Transverse colon (tissue), 4 donors: ENCODE results near the gene BBS12. TPM values are rescaled to one million over a fixed set of nuclear protein-coding genes. Genes with fewer than 3 reads are reported as not detected.

ENCODE experiments used
- DNase-seq: peaks from one replicate; pipeline ENCODE4 v3.0.0-alpha.2; 2019
- H3K27ac ChIP-seq, 4 donors: fragments of 200-600 bp; sonication (generic); 2 replicates each; pipeline ENCODE4 v1.5.1; 2016 to 2018; ENCODE audit warnings: inconsistent platforms in 4 of 4
- H3K27me3 ChIP-seq: fragments of 200-600 bp; sonication (generic); 2 replicates; pipeline ENCODE4 v1.5.1; 2017; ENCODE audit warnings: inconsistent platforms
- H3K36me3 ChIP-seq, 4 donors: fragments of 200-600 bp; sonication (generic); 2 replicates each; pipeline ENCODE4 v1.5.1; 2017 to 2019; ENCODE audit warnings: inconsistent platforms in 4 of 4
- H3K4me1 ChIP-seq, 4 donors: fragments of 200-600 bp; sonication (generic); 2 replicates each; pipeline ENCODE4 v1.5.1; 2017 to 2020; ENCODE audit warnings: inconsistent platforms in 4 of 4
- H3K4me3 ChIP-seq, 4 donors: fragments of 200-600 bp; sonication (generic); 1 replicate in 1 of 4; 2 replicates in 3 of 4; pipeline versions ENCODE4 v1.5.1 to v1.6.1; 2017 to 2019; ENCODE audit warnings: inconsistent platforms in 4 of 4
- H3K9me3 ChIP-seq, 2 donors: fragments of 200-600 bp; sonication (generic); 2 replicates each; pipeline ENCODE4 v1.5.1; 2017 to 2019; ENCODE audit warnings: inconsistent platforms in 2 of 2
- EP300 ChIP-seq: sonication (generic); formaldehyde crosslinking; IDR thresholded peaks from one replicate; pipeline ENCODE4 v1.6.1; 2017; ENCODE audit warnings: antibody characterized with exemption, low read depth
- POLR2A ChIP-seq: fragments of 450-650 bp; IDR thresholded peaks from one replicate; pipeline ENCODE4 v1.6.1; 2016; ENCODE audit warnings: antibody characterized with exemption, mild to moderate bottlenecking, moderate library complexity
- POLR2AphosphoS5 ChIP-seq, 3 donors: sonication (generic); formaldehyde crosslinking; IDR thresholded peaks; one replicate each; pipeline ENCODE4 v1.6.1; 2016; ENCODE audit warnings: antibody characterized with exemption in 3 of 3
- WGBS, 2 donors: methylation state at CpG; one replicate each; pipeline ENCODE4 v1.1.5; 2018; ENCODE audit warnings: low coverage in 1 of 2; 5-methylcytosine and 5-hydroxymethylcytosine counted together
- in situ Hi-C, 4 donors: fragments of 200-750 bp; cut with MboI; loops; one replicate each; pipeline versions ENCODE4 v1.15.0 to v1.15.1; 2017; ENCODE audit warnings: low sequenced_read_pairs in 3 of 4, low pct_ligation_motif_present in 1 of 4, low pct_unique_long_range_greater_than_20kb in 1 of 4
- intact Hi-C: fragments of 100-400 bp; cut with DNase I; formaldehyde crosslinking; loops from one replicate; pipeline ENCODE4 v1.15.1; 2023; ENCODE audit warnings: low total_unique reads
- total RNA-seq, 4 donors: library from RNA; depleted of rRNA; stranded (reverse); fragments of >200 nt; gene quantifications; one replicate each; pipeline ENCODE4 v1.1.0, GENCODE V29; 2016
- TF ChIP-seq, protein P1 (sequence below), 5 experiments: fragments of 200-600 bp in 3 of 5; fragments of 450-650 bp in 2 of 5; sonication (generic) in 3 of 5; IDR thresholded peaks; 1 replicate in 2 of 5; 2 replicates in 3 of 5; pipeline ENCODE4 v1.5.1; 2016 to 2017; ENCODE audit warnings: antibody characterized with exemption in 5 of 5, inconsistent platforms in 3 of 5, mild to moderate bottlenecking in 2 of 5, moderate library complexity in 1 of 5

BBS12 gene
- total RNA-seq, 4 donors from 2014 or later: 0.60 to 6.0 (median 3.3) TPM

- TF ChIP-seq POLR2AphosphoS5 (IDR thresholded peaks at IDR 0.05) (no peak), POLR2A (no peak), EP300 (no peak)
- TF ChIP-seq, protein P1, sequence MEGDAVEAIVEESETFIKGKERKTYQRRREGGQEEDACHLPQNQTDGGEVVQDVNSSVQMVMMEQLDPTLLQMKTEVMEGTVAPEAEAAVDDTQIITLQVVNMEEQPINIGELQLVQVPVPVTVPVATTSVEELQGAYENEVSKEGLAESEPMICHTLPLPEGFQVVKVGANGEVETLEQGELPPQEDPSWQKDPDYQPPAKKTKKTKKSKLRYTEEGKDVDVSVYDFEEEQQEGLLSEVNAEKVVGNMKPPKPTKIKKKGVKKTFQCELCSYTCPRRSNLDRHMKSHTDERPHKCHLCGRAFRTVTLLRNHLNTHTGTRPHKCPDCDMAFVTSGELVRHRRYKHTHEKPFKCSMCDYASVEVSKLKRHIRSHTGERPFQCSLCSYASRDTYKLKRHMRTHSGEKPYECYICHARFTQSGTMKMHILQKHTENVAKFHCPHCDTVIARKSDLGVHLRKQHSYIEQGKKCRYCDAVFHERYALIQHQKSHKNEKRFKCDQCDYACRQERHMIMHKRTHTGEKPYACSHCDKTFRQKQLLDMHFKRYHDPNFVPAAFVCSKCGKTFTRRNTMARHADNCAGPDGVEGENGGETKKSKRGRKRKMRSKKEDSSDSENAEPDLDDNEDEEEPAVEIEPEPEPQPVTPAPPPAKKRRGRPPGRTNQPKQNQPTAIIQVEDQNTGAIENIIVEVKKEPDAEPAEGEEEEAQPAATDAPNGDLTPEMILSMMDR (IDR thresholded peaks at IDR 0.05): peak in 1 of 5 experiments; percentile 8
- H3K36me3 ChIP-seq: no peaks in the 10 kb centered on the region
- no peak for DNase-seq
- H3K27me3 ChIP-seq: no peaks in the 10 kb centered on the region
- H3K4me1 ChIP-seq: peaks cover 0 to 17% (median 6%) of the 10 kb centered on the region in 4 donors
- 26 to 44% methylated on average over 3 of the region's 3 CpGs for WGBS, 2 donors
- in situ Hi-C loops: loop anchor here (10.0 to 25.0 kb wide), 3 partner anchors 145 to 165 kb away; partner anchors contain the start of gene NUDT6 (in 4 of the 4)
- H3K4me3 ChIP-seq: no peak overlapping the region
- H3K9me3 ChIP-seq: no peaks in the 10 kb centered on the region
- intact Hi-C loops: loop anchor here (5.0 kb wide), 2 partner anchors 158 to 173 kb away; no protein-coding TSS in a partner anchor
- no peak overlapping the region for H3K27ac ChIP-seq
Measured at GRCh38 chr4:122759639-122760310, 27.3 kb downstream of the BBS12 start.

DNA sequence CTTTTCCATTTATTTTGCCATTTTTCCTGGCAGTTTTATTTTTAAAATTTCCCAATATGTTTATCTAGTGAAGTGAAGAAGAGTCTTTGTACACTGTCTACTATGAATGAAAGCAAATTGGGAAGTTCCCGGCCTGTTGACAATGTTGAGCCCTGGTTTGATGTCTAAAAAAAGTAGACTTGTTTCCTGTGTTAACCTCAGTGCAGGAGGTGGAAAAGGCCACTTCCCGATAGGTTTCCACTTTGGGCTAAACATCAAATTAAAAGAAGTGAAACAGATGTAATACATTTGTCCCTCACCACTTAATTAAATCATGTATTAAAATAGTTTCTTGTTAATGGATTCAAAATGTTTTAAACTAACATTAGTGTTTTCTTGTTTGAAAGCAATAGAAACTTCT lies 30.0 kb downstream of the BBS12 start:
- TF ChIP-seq, protein P1 (IDR thresholded peaks at IDR 0.05): no peak
- TF ChIP-seq EP300 (no peak), POLR2A (no peak), POLR2AphosphoS5 (IDR thresholded peaks at IDR 0.05) (no peak)
- H3K9me3 ChIP-seq: no peaks in the 10 kb centered on the region
- in situ Hi-C loops (loop anchor here in 3 of 4 donors (10.0 to 25.0 kb wide), 2 partner anchors 150 to 162 kb away; partner anchors contain the start of gene NUDT6 (in 3 of the 3)), intact Hi-C loops (no loop called here)
- no peaks in the 10 kb centered on the region for H3K36me3 ChIP-seq
- no peak overlapping the region for H3K4me3 ChIP-seq
- H3K4me1 ChIP-seq: peaks cover 0 to 32% (median 11%) of the 10 kb centered on the region in 4 donors
- 33 to 54% methylated on average over 1 to 2 of the region's 2 CpGs for WGBS, 2 donors
- H3K27ac ChIP-seq: no peak overlapping the region
- H3K27me3 ChIP-seq: no peaks in the 10 kb centered on the region
- DNase-seq: no peak

- intact Hi-C loops: no loop called here
- no peaks in the 10 kb centered on the region for H3K9me3 ChIP-seq
- TF ChIP-seq POLR2AphosphoS5 (IDR thresholded peaks at IDR 0.05) (no peak), POLR2A (no peak), EP300 (no peak)
- TF ChIP-seq, protein P1 (IDR thresholded peaks at IDR 0.05): no peak
- 84 to 96% methylated on average over 12 to 14 of the region's 14 CpGs for WGBS, 2 donors
- H3K4me3 ChIP-seq: no peak overlapping the region
- H3K27me3 ChIP-seq: no peaks in the 10 kb centered on the region
- no peaks in the 10 kb centered on the region for H3K36me3 ChIP-seq
- H3K27ac ChIP-seq: no peak overlapping the region
- DNase-seq: no peak
- in situ Hi-C loops: loop anchor here in 3 of 4 donors (10.0 to 25.0 kb wide), 2 partner anchors 149 to 162 kb away; partner anchors contain the start of gene NUDT6 (in 3 of the 3)
- peaks cover 0 to 25% (median 10%) of the 10 kb centered on the region in 4 donors for H3K4me1 ChIP-seq
Measured at GRCh38 chr4:122762966-122763716, 30.6 kb downstream of the BBS12 start.
